HG03060 (cell line): Measurements from ENCODE around the gene TRIM33.
A peak's percentile ranks its signal among the peaks of the same experiment; 100 is the strongest.
"Not testable (repeated sequence)": the region's sequence is repeated elsewhere in the genome, so short reads cannot be mapped to it uniquely, and the experiment has no call there.

Experiments
- ATAC-seq: cut with Tn5 transposase; IDR thresholded peaks from one replicate; pipeline ENCODE4 v1.9.1; 2021; ENCODE audit warnings: low read depth, moderate number of reproducible peaks; ENCODE audit not compliant: unreplicated experiment

TRIM33 gene

DNA sequence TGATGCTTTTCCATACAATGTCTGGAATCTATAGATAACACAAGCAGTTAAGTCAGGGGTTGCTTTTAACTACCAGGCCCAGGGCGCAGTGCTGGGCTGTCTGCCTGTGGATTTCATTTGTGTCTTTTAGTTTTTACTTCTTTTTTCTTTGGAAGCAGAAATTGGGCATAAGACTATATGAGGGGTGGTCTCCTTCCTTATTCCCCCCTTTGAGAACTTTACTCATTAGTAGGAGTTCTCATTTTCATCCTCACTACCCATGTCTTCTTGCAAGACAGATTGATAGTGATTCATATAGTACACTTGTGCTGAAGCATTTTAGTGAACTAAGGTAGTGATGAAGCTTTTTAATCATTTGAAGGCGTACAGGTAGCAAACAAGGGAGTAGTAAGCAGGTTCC lies 147.8 kb downstream of the TRIM33 start:
- ATAC-seq, result not testable (repeated sequence)

DNA sequence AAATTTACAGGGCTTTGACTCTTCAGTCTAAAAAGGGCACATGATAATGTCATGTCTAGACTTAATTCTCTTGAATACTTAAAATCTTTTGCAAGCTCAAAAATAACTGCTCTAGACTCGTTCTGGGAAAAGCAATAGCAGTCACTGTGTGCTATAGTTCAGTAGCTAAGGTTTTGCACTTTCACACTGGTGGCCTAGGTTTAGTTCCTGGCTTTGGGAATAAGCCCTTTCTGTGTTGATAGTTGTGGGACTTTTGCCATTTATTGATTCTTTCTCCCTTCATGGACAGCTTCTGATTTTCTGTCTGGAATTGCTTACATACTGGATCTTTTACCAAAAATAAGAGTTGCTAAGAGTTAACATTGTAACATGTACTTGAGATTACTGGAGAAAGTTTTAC lies 151.2 kb downstream of the TRIM33 start:
- ATAC-seq, result no peak

DNA sequence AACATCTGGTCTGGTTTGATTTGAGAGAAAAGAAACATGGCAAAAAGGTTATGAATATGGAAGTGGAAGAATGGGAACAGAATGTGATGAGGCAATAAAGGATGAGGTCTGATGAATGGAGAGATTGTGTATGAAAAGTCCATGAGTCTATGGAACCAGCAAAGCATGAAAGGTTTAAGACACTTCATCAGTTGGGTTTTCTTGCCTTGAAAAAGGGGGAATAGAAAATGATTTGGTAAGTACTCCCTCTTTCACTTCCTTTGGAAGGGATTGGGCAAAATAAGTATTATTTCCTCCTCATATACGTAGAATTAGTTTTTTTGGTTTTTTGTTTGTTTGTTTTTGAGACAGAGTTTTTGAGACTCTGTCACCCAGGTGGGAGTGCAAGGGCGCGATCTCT lies 155.8 kb downstream of the TRIM33 start:
- no peak for ATAC-seq

DNA sequence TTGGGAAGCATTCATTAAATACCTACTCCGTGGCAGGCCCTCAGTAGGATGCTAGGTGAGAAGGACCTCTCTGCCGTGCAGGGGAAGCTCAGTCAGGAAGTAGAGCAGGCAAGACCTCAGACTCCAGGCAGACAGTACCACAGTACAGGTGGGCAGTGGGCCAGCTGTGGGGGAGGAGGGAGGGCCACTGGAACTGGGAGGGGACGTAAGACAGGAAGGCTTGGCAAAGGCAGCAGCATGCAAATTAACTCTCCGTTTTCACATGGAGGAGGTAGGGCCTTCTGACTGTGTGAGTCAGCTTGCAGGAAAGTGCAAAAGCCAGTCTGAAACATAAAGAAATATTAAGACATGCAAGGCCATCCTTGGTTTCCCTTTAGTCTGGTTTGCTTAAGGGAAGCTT lies 157.7 kb downstream of the TRIM33 start:
- ATAC-seq, result no peak

DNA sequence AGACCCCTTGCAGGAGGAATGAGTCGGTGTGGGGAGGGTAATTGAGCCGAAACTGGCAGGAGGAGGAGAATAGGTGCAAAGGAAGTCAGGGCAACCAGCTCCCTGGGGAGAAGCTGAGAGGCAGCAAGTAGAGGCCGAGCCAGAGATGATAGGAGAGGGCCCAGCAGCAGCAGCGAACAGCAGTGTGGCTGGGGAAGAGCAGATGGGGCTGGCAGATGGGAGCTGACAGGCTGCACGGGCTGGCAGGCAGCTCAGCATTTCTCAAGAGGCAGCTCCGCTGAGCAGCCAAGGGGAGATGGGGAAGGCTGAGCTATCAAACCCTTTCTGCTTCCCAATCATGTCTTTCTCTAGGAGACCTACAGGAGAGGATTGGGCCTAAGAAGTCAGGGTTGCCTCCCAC lies 158.2 kb downstream of the TRIM33 start:
- ATAC-seq, result no peak

DNA sequence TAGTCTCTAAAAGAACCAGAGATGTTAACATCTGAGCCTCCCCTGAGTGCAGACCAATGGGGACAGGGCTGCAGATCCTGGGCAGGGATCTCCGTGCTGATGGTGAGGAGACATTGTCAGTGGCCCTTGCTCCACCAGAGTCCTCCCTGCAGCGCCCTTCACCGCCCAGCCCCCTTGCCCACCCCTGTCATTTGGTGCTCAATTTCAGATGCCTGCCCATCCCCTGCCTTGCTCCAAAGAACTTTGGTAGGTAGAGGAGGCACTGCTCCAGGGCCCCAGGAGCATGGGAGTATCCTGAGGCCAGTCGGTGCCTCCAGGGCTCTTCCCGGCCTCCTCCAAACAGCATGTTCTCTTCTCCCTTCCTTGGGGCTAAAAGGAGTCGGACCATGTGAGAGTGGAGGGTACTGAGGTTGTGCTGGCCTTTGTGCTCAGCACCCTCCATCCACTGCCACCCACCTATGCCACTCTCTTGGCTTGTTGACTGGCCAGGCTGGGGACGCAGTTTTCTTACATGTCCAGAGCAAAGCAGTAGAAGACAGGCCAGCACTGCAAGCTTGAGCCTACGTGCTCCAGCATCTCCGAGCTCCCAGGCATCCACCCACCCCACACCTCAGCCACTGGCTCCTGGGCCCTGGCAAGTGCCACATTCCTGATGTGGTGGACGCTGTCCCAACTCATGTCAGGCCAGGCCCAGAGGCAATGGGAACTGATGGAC lies 160.1 kb downstream of the TRIM33 start:
- no peak for ATAC-seq

DNA sequence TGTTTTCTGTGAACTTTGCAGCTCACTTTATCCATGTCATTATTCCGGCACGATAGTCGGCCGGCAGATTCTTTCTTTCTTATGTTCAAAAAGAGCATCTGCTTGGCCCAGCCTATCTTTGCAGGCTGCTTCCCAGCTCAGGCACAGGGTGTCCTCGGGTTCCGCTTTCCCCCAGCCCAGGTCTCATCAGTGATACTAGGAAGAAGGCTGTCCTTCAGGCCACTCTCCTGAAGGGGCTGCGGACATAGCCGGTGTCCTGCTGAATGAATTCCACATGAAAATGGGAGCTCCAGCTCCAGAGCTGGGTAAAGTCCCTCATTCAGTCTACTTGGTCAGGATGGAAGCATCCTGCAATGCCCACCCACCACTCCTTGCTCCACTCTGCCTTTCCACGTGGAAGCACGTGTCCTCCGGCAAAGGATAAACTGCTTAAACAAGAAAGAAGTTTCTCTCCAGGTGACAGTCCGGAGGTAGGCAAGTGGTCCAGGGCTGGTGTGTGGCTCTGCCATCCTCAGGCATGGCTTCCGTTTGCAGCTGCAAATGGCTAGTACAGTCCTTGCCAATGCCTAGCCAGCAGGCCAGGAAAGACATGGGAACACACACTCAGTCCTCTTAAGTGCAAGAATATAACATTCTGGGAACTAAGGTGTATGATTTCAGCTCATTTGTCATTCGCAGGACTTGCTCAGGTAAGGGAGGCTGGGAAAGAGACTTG lies 161.0 kb downstream of the TRIM33 start:
- no peak for ATAC-seq

DNA sequence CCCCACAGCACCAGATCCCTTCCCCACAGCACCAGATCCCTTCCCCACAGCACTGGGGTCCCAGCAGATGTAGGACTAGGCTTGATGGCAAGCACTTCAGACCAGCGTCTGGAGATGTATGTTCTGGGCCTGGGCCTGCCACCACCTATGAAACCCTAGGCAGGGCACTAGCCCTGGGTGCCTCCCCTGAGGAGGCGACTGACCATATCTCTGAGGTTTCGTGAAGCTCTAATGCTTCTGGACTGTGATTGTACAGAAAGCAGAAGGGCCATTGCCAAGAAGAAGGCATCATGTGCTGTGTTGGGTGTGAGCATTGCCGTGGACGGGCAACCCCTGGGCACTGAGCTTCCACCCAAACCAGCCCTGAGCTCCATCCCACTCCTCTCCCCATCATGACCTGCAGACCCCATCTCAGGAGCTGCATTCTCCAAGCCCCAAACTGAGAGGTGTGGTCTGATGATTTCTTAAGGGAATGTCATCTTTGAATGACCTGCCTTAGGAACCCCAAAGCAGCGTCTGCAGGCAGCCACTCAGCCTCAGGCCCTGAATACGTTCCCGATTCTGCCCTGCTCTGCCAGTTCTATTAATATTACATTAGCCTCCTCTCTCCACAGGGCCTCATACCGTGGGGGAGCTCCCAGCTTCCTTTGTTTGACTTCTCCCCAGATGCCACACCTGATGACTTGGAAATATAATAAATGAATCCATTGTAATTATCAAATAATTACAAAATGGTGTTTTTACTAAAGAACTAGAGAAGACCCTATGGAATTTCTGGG lies 163.4 kb downstream of the TRIM33 start:
- ATAC-seq, result no peak

DNA sequence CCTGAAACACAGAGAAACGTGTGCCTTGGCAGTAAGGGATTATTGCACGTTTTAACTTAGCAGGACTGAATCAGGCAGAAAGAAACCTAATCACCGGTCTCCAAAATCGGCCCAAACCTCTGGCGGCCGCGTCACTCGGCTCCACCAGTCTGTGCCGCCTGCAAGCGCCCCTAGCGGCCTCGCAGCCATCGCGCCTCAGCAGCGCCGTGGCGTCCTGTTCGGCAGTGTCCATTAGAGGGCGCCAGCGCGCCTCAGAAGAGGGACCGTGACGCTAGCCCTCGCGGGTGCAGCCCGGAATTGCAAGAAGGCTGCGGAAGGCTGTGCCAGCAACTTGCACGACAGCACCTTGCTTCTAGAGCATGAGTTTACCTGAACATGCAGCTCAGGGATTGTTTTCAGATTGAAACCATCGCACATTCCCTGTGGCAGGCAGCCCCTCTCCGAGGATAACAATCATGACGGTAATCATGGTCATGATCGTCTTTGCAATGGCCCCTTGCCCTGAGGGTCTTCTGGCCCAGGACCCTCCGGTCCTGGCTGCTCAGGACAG lies 164.4 kb downstream of the TRIM33 start:
- peak; percentile 97 for ATAC-seq

DNA sequence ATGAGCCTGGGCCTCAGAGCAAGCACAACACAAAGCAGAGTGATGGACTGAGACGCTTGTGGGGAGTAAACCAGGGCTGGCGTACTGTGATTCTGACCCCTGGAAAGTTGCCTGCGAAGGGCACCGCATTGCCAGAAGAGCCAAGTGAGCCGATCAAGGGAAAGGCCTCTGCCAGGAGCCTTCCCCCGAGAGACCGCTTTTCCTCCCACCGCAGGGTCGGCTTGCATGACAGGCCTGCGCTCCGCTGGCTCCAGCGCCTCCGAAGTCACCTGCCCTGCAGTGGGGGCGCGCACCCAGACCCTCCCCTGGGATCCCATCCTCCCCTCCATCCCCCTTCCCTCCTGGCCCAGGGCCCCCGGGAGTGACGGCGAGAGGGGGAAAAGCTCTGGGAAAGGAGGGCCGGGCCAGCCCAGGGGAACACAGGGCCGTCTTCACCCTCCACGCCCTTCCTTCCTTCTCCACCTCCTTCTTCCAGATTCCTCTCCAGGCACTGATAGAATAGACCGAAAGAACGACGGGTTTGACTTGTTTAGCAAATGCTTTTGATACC lies 165.0 kb downstream of the TRIM33 start:
- ATAC-seq, result peak; percentile 8

DNA sequence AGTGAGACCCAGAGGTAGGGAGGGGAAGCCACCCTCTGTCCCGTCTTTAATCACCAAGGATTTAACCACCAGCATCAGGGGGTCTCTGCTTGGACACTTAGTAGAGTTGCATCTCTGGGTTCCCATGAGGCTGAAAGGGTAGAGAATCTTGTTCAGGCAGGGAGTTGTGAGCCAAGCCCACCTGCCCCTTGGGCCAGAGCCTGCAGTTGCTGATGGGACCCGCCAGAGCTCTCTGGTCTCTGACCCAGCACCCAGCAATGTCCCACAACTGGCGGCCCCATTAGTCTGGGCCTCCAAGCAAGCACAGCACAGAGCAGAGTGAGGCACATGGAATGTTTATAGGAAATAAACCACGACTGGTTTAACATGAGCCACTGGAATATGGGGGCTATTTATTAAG lies 166.3 kb downstream of the TRIM33 start:
- no peak for ATAC-seq
